ENCODE measurements around the gene TM9SF4.

DNA sequence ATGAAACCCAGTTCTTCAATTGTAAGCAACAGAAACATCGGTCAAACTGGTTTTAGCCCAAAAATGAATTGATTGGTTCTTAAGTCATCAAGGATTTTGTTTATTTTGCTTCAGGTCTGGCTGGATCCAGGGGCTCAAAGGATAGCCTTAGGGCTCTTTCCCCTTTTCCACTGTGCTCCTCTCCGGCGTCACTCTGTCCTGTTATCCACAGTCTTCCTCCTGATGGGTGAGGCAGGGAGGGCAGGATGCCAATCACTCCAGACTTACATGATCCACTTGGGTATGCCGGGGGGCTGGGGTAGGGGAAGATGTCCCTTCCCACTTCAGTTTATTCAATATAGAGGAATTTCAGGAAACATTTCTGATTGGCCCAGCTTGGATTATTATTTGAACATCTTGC lies 58.0 kb downstream of the TM9SF4 start:
- TF ChIP-seq, protein P1, sequence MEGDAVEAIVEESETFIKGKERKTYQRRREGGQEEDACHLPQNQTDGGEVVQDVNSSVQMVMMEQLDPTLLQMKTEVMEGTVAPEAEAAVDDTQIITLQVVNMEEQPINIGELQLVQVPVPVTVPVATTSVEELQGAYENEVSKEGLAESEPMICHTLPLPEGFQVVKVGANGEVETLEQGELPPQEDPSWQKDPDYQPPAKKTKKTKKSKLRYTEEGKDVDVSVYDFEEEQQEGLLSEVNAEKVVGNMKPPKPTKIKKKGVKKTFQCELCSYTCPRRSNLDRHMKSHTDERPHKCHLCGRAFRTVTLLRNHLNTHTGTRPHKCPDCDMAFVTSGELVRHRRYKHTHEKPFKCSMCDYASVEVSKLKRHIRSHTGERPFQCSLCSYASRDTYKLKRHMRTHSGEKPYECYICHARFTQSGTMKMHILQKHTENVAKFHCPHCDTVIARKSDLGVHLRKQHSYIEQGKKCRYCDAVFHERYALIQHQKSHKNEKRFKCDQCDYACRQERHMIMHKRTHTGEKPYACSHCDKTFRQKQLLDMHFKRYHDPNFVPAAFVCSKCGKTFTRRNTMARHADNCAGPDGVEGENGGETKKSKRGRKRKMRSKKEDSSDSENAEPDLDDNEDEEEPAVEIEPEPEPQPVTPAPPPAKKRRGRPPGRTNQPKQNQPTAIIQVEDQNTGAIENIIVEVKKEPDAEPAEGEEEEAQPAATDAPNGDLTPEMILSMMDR (IDR thresholded peaks at IDR 0.05), result no peak
- TF ChIP-seq EP300 (IDR thresholded peaks at IDR 0.05; ENCODE audit: low read depth) (no peak), POLR2AphosphoS5 (IDR thresholded peaks at IDR 0.05) (no peak)

All from transverse colon (tissue), 4 donors.